SK-N-SH (cell line): ENCODE data around the gene FPR1. TPM values are rescaled to one million over a fixed set of nuclear protein-coding genes. Genes with fewer than 3 reads are reported as not detected.

ENCODE experiments used
- CTCF ChIA-PET: fragments of 300-600, 350-600 bp; formaldehyde crosslinking; extraction: SDS; loops from one replicate; lab custom pipeline; 2021; lab: Yijun Ruan, JAX
- POLR2A ChIA-PET: fragments of 350-600 bp; sonication (Branson Sonifier 250); formaldehyde crosslinking; extraction: SDS; loops from one replicate; lab custom pipeline; 2020; ENCODE audit warnings: antibody characterized with exemption, inconsistent platforms; lab: Yijun Ruan, JAX
- DNase-seq: peaks from one replicate; pipeline ENCODE4 v3.0.0; 2012
- H2AFZ ChIP-seq: fragments of 200-600 bp; sonication (generic); 2 replicates; pipeline ENCODE4 v1.8.1; 2016; ENCODE audit warnings: antibody characterized with exemption, mild to moderate bottlenecking, low read depth
- H3F3A ChIP-seq: fragments of 200-600 bp; sonication (generic); replicated peaks from 2 replicates; pipeline ENCODE3; 2016; ENCODE audit warnings: antibody characterized with exemption, mild to moderate bottlenecking; ENCODE audit not compliant: insufficient read depth
- H3K27ac ChIP-seq, 2 experiments: fragments of 200-500 bp in 1 of 2; fragments of 200-600 bp in 1 of 2; sonication (Bioruptor generic) in 1 of 2; sonication (generic), shearing (Covaris generic) in 1 of 2; 2 replicates each; pipeline versions ENCODE4 v1.5.1 to v1.6.1; 2014 to 2016; ENCODE audit warnings: low read depth in 2 of 2, inconsistent platforms in 1 of 2, low read length in 1 of 2, mild to moderate bottlenecking in 1 of 2, mixed read lengths in 1 of 2
- H3K27me3 ChIP-seq: fragments of 200-600 bp; sonication (generic), shearing (Covaris generic); 2 replicates; pipeline ENCODE4 v1.6.1; 2016; ENCODE audit warnings: mixed run types; ENCODE audit not compliant: insufficient read depth
- H3K36me3 ChIP-seq, 2 experiments: fragments of 200-500 bp in 1 of 2; fragments of 200-600 bp in 1 of 2; sonication (Bioruptor generic) in 1 of 2; sonication (generic) in 1 of 2; replicated peaks in 1 of 2; 2 replicates each; pipeline versions ENCODE3 to v1.5.1; 2014 to 2016; ENCODE audit warnings: low read length in 1 of 2, mild to moderate bottlenecking in 1 of 2; ENCODE audit not compliant: insufficient read depth in 2 of 2, control insufficient read depth in 1 of 2
- H3K4me1 ChIP-seq, 2 experiments: fragments of 200-500 bp in 1 of 2; fragments of 200-600 bp in 1 of 2; sonication (Bioruptor generic) in 1 of 2; sonication (generic), shearing (Covaris generic) in 1 of 2; 2 replicates each; pipeline versions ENCODE4 v1.5.1 to v1.6.1; 2014 to 2016; ENCODE audit warnings: low read depth in 1 of 2, low read length in 1 of 2, mixed run types in 1 of 2; ENCODE audit not compliant: insufficient read depth in 2 of 2, control insufficient read depth in 1 of 2
- H3K4me2 ChIP-seq: fragments of 200-600 bp; sonication (generic), shearing (Covaris generic); 2 replicates; pipeline ENCODE4 v1.6.1; 2017; ENCODE audit warnings: mixed run types
- H3K4me3 ChIP-seq, 2 experiments: fragments of 200-500 bp in 1 of 2; fragments of 200-600 bp in 1 of 2; sonication (Bioruptor generic) in 1 of 2; sonication (generic), shearing (Covaris generic) in 1 of 2; 2 replicates each; pipeline versions ENCODE4 v1.5.1 to v1.8.1; 2014 to 2016; ENCODE audit warnings: low read depth in 2 of 2, inconsistent platforms in 1 of 2, low read length in 1 of 2, mild to moderate bottlenecking in 1 of 2, mixed read lengths in 1 of 2, moderate library complexity in 1 of 2
- H3K79me2 ChIP-seq: fragments of 200-600 bp; sonication (generic); 2 replicates; pipeline ENCODE4 v1.8.1; 2017; ENCODE audit warnings: mild to moderate bottlenecking; ENCODE audit not compliant: insufficient read depth
- H3K9ac ChIP-seq: fragments of 200-600 bp; sonication (generic); 2 replicates; pipeline ENCODE4 v1.6.1; 2017; ENCODE audit warnings: mixed run types
- H3K9me2 ChIP-seq: fragments of 200-600 bp; sonication (generic); 2 replicates; pipeline ENCODE4 v1.6.1; 2017; ENCODE audit warnings: mixed run types
- H3K9me3 ChIP-seq: fragments of 200-600 bp; sonication (generic); 2 replicates; pipeline ENCODE4 v1.6.1; 2017; ENCODE audit warnings: mixed run types, mild to moderate bottlenecking, moderate library complexity
- H4K20me1 ChIP-seq: fragments of 200-600 bp; sonication (generic); 2 replicates; pipeline ENCODE4 v1.6.1; 2017; ENCODE audit warnings: mild to moderate bottlenecking, mixed run types; ENCODE audit not compliant: insufficient read depth
- WGBS: methylation state at CpG from one replicate; pipeline ENCODE4 v1.1.6; 2017; ENCODE audit warnings: low lambda C conversion rate; 5-methylcytosine and 5-hydroxymethylcytosine counted together
- polyA plus RNA-seq, 3 experiments: library from polyadenylated mRNA; depleted of rRNA; stranded (reverse); fragments of >200 nt; gene quantifications; 2 replicates each; pipeline ENCODE4 v1.2.3, GENCODE V29; 2012
- TF ChIP-seq, protein P1 (sequence below): fragments of 150-350 bp; IDR thresholded peaks from 2 replicates; pipeline ENCODE4 v1.6.1; 2016; ENCODE audit warnings: mild to moderate bottlenecking, low read depth, low read length

FPR1 gene
- polyA plus RNA-seq, 1 of the 3 experiments (the other 2 are of a cell fraction), result not detected

DNA sequence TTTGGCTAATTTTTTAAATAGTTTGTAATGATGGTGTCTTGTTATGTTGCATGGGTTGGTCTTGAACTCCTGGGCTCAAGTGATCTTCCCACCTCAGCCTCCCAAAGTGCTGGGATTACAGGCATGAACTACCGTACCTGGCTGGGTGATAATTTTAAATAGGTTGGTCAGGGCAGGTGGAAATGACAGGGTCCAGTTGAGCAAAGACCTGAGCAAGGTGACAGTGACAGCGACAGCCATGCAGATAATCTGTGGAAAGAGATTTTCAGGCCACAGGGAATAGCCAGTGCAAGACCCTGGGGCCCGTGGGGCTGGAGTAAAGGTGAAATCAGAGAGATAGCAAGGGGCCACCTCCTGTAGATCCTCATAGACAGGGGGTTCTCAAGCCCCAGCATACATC, 55.1 kb downstream of the FPR1 start:
- H3K4me3 ChIP-seq, result no peak overlapping the region
- H3K9me3 ChIP-seq, result no peaks in the 10 kb centered on the region
- H3K36me3 ChIP-seq, result peaks cover 55% of the 10 kb centered on the region in 2 experiments
- H2AFZ ChIP-seq, result no peak overlapping the region
- peaks cover 80% of the 10 kb centered on the region for H3K79me2 ChIP-seq
- POLR2A ChIA-PET, result no interaction called here
- H3K9me2 ChIP-seq, result no peaks in the 10 kb centered on the region
- no peak overlapping the region for H3K9ac ChIP-seq
- no peak for DNase-seq
- peaks cover 5 to 13% of the 10 kb centered on the region in 2 experiments; a peak in 2 of 4 replicates for H3K4me1 ChIP-seq
- 94% methylated on average over 3 of the region's 3 CpGs for WGBS
- TF ChIP-seq, protein P1, sequence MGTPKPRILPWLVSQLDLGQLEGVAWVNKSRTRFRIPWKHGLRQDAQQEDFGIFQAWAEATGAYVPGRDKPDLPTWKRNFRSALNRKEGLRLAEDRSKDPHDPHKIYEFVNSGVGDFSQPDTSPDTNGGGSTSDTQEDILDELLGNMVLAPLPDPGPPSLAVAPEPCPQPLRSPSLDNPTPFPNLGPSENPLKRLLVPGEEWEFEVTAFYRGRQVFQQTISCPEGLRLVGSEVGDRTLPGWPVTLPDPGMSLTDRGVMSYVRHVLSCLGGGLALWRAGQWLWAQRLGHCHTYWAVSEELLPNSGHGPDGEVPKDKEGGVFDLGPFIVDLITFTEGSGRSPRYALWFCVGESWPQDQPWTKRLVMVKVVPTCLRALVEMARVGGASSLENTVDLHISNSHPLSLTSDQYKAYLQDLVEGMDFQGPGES, result no peak
- CTCF ChIA-PET, result no interaction called here
- H3K27me3 ChIP-seq, result no peaks in the 10 kb centered on the region
- H4K20me1 ChIP-seq, result peaks cover 93% of the 10 kb centered on the region
- H3F3A ChIP-seq, result peaks cover 37% of the 10 kb centered on the region
- no peak overlapping the region for H3K27ac ChIP-seq
- H3K4me2 ChIP-seq, result no peak overlapping the region

Other genes with a start within 250 kb of the FPR1 start
- not detected in 2 replicates for gene SIGLEC6, start 220.2 kb downstream of the FPR1 start, polyA plus RNA-seq (2012; rRNA removed)
- 3.1 and 4.9 TPM in 2 replicates for gene ZNF175, start 180.6 kb downstream of the FPR1 start, polyA plus RNA-seq (2012; rRNA removed)
- gene SIGLEC5, start 121.5 kb downstream of the FPR1 start, polyA plus RNA-seq (2012; rRNA removed), result not detected in 2 replicates
- 0.03 TPM in 1 of 2 replicates, not detected in the other for gene SIGLEC14, start 105.1 kb downstream of the FPR1 start, polyA plus RNA-seq (2012; rRNA removed)
- 12.6 and 15.8 TPM in 2 replicates for gene SPACA6, start 58.5 kb downstream of the FPR1 start, polyA plus RNA-seq (2012; rRNA removed)
- not detected in 2 replicates for gene HAS1, start 27.9 kb downstream of the FPR1 start, polyA plus RNA-seq (2012; rRNA removed)
- gene FPR2, start 9.3 kb upstream of the FPR1 start, polyA plus RNA-seq (2012; rRNA removed), result not detected in 2 replicates
- gene FPR3, start 43.3 kb upstream of the FPR1 start, polyA plus RNA-seq (2012; rRNA removed), result 0.02 and 0.05 TPM in 2 replicates
- gene ZNF577, start 136.1 kb upstream of the FPR1 start, polyA plus RNA-seq (2012; rRNA removed), result 6.8 and 9.6 TPM in 2 replicates
- gene ZNF649, start 153.1 kb upstream of the FPR1 start, polyA plus RNA-seq (2012; rRNA removed), result 1.5 and 2.7 TPM in 2 replicates
- gene ZNF613, start 175.6 kb upstream of the FPR1 start, polyA plus RNA-seq (2012; rRNA removed), result 2.2 and 3.1 TPM in 2 replicates
- gene ZNF350, start 235.0 kb upstream of the FPR1 start, polyA plus RNA-seq (2012; rRNA removed), result 3.4 and 4.1 TPM in 2 replicates